GM19240 (cell line): ENCODE data around the gene EME2.
A peak's percentile ranks its signal among the peaks of the same experiment; 100 is the strongest.

ENCODE experiments used
- DNase-seq: peaks from one replicate; pipeline ENCODE4 v3.0.0; 2011; ENCODE audit warnings: low spot score; ENCODE audit not compliant: insufficient read length

EME2 gene

DNA sequence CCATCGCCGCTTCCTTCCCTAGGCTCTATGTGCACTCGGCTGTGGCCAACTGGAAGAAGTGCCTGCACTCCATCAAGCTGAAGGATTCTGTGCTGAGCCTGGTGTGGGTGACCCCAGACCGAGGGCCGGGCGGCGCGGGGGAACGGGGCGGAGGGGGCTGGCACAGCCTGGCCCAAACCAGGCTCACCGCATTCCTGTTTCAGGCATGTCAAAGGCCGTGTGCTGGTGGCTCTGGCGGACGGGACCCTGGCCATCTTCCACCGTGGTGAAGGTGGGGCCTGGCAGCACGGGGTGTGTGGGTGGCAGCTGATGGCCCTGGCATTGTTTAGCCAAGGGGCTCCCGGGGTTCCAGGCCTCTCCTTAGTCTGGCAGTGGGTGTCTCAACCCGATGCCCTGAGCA, 5.9 kb upstream of the EME2 start:
- DNase-seq, result no peak

DNA sequence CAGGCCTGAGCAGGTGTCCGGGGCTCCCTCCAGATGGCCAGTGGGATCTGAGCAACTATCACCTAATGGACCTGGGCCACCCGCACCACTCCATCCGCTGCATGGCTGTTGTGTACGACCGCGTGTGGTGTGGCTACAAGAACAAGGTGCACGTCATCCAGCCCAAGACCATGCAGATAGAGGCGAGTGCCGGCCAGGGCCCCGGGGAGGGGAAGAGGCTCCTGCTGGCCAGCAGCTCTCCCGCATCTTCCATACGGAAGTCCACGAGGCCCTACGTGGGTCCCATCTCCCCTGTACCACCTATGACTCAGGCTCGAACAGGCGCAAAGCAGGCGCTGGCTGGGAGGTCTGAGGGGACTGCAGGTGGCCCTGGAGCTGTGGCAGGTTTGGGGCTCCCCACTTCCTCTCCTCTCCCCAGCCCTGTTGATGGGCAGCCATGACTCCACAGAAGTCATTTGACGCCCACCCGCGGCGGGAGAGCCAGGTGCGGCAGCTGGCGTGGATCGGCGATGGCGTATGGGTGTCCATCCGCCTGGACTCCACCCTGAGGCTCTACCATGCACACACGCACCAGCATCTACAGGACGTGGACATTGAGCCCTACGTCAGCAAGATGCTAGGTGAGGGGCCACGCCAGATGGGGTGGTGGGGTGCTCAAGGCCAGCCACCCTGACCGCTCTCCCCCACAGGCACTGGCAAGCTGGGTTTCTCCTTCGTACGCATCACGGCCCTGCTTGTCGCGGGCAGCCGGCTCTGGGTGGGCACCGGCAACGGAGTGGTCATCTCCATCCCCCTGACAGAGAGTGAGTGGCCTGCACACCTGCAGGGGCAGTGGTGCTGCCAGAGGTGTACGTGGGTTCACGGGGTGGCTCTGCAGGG, 5.3 kb upstream of the EME2 start:
- DNase-seq, result no peak

DNA sequence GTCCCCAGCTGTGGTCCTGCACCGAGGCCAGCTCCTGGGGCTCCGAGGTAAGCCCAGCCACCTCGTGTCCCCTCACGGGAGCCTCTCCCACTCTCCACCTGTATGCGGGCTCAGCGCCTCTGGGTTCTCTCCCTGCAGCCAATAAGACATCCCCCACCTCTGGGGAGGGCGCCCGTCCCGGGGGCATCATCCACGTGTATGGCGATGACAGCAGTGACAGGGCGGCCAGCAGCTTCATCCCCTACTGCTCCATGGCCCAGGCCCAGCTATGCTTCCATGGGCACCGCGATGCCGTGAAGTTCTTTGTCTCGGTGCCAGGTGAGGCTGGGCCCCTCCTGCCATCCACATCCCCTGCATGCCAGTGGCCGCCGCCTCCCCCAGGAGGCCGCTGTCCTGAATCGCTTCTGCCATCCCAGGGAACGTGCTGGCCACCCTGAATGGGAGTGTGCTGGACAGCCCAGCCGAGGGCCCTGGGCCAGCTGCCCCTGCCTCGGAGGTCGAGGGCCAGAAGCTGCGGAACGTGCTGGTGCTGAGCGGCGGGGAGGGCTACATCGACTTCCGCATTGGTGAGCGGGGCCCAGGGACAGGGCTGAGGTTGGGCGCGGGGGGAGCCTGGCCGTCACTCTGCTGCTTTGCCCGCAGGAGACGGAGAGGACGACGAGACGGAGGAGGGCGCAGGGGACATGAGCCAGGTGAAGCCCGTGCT, 4.4 kb upstream of the EME2 start:
- no peak for DNase-seq

DNA sequence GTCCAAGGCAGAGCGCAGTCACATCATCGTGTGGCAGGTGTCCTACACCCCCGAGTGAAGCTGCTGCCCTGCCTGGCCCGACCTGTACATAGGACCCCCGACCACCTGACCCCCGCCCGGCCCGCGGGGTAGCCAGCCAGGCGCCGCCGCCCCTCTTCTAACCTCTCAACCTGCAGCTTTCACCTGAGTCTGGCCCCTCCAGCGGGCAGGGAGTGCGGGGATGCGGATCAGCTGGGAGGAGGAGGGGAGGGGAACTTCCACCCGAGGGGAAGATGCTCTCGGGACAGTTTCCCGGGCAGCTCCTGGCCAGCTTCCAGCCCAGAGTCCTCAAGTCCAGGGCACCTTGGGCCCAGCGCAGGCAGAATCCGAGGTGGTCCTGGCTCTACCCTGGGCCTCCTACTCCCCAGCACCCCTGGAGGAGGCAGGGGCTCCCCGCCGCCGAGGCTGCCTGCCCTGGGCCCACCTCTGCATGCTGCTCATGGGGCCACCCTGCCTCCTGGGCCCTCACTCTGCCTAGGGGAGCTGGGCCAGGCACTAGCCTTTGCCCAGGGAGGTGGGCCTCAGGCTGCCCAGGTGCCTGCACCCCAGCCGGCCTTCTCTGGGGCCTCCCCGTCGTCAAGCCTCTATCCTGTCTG, 3.7 kb upstream of the EME2 start:
- no peak for DNase-seq

DNA sequence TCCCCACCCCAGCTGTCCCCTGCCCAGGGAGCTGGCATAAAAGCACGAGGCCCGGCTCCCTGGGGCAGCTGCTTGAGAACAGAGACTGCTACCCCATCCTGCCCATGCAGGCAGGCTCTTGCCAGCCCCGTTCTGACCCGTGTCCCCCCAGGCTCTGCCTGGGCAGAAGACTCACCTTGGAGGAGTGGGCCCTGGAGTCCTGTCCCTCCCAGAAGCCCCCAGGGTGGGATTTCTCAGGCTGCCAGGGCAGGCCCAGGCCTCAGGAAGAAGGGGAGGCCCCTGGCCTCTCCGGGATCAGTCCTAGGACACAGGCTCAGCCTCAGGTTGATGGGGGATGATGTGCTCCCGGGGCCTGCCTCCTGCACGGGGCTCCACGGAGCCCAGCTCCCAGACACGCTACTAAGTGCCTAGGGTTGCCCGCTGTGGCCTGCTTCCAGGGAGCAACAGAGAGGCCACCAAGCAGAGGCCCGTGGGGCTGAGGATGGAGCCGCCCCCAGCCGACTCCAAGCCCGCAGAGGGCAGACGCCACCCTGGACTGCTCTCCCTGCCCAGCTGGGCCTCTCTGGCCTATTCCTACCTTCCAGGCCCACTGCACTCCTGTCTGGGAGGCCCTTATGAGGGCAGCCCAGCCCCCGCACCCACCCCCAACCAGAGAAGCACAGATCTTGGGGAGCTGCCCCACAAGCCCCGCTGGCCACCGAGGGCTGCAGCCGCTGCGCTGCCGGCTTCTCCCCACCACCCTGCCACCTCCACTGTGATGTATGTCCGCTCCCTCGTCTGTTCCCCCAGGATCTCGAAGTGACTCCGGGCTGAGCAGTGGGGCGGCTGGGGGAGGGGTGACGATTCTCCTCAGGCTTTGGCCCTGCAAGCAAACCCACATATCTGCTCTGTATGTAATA, 3.0 kb upstream of the EME2 start:
- DNase-seq, result no peak

DNA sequence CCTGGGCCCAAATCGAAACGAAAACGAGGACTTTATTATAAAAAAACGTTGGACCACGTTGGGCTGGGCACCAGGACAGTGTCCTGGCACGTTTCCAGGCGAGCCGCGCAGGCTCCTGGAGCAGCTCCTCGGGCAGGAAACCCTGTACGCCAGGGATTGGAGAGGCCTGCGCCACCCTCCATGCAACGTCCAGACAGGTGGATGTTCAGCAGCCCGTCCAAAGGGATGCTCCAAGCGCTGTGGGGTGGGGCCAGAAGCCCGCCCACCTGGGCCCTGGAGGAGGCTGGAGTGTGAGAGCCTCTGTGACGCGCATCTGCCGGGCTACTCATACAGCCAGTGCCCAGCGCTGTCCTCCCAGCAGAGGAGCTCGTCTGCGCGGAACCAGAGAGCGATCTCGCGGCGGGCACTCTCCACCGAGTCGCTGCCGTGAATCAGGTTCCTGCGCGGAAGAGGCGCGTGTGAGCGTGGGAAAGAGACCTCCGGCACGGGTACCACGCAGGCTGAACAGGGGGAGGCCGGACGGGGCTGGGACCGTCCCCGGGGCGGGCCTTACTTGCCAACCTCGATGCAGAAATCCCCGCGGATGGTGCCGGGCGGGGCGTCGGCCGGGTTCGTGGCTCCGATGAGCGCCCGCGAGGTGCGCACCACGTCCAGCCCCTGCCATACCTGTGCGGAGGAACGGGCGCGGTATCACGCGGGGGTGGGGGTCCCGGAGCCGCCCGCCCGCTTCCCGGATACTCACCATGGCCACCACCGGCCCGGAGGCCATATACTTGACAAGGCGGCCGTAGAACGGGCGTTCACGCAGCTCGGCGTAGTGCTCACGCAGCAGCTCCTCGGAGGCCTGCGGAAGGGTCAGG, 2.1 kb upstream of the EME2 start:
- no peak for DNase-seq

DNA sequence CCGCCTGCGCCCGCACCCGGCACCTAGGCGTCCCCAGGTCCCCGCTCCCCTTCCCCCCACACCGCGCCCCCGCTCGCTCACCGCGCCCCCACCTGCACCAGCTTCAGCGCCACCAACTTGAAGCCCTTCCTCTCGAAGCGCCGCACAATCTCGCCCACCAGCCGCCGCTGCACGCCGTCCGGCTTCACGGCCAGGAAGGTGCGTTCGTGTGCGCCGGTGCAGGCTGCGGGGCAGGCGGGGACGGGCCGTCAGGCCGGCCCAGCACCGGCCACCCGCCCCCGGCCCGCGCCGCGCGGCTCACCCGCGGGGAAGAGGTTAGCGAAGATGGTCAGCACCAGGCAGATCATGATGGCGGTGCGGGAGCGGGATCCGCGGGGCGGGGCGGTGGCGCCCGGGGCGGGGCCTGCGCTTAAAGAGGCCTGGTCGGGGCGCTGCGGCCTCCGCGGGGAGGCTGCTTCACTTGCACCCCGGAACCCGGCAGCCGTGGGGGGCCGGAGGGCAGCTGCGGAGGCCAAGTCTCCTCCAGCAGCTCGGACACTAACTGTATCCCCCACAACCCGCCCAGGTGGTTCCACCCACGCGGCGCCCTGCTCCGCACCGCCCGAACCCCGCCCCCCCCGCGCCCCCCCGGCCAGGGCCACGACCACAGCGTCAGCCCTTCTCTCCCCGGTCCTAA, 1.3 kb upstream of the EME2 start, which contains the start of gene NME3:
NME3 (minus strand) TSS at position 356 of the 676 bp plus-strand sequence; CDS start at position 347, 9 bp downstream.
- DNase-seq, result peak; percentile 67

DNA sequence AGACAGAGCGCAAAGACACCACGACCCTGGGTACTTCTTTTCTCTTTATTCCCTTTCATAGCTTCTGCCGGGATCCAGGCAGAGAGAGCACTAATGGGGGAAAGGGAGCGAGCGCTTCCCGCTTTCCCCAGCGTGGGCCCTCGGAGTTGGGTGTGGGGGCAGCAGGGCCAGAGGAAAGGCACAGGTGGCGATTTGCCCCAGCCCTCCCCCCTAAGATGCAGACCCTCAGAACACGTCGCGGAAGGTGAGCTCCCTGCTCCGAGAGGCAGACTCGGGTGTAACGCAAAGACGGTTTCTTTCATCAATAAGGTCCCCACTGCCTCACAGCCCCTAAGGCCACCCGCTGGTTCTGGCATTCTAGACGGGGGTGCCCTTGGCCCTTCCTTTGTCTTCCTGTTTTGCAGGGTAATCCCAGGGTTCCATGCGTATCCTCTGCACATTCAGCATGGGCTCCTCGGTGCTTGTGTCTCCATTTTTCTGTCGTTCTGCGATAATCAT, 697 bp upstream of the EME2 start:
- DNase-seq, result no peak

DNA sequence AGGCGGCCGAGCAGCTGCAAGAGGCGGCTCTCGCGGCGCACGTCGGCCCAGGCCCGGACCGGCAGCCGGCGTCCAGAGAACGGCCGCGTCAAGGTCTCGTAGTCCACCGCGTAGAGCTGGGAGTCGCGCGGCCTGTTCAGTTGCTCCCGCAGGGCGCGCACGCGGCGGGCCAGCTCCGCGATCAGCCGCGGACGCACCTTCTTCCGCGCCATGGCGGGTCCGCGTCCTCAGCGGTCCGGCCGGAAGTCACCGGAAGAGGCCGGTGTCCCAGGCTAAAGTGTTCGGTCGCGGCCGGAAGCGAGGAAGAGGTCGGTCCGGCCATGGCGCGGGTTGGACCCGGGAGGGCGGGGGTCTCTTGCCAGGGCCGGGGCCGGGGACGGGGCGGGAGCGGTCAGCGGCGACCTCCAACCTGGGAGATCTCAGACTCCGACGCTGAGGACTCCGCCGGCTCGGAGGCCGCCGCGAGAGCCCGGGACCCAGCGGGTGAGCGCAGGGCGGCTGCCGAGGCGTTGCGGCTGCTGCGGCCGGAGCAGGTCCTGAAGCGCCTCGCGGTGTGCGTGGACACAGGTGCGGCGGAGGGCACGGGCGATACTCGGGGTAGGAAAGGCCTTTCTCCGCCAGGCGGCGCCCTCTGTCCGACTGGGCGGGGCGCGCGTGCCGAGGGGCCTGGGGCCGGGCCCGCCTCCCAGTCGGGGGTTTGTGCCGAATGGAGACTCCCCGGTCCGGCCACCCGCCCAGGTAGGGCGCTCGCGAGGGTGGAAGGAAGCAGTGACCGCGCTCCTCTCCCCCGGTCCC, 495 bp downstream of the EME2 start, which contains the start of gene MRPS34:
MRPS34 (minus strand) TSS at position 227 of the 795 bp plus-strand sequence; CDS start at position 212, 15 bp downstream.
- peak; percentile 75 for DNase-seq

DNA sequence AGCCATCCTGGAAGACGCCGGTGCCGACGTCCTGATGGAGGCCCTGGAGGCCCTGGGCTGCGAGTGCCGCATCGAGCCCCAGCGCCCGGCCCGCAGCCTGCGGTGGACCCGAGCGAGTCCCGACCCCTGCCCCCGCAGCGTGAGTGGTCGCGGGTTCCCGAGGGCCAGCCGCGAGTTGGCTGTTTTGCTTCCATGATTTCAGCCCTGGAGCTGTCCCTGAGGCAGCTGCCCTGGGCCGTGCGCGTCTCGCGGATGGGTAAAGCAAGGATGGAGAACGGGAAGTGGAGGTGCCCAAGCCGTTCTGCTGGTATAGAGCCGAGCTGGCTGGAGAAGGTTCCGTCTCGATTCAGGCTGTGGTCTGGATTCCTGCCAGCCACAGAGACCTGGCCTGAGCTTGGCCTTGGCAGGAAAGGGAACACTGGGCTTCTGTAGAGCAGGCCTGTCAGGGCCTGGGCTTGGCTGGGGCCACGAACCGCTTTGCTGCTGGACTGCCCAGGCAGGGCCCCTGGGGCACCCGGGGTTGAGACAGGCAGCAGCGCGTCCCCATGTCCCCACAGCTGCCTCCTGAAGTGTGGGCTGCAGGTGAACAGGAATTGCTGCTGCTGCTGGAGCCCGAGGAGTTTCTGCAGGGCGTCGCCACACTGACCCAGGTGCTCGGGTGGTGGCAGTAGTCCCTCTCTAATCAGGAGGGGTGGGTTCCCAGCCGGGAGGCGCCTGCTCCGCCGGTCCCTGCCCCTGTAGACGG, 1.3 kb downstream of the EME2 start:
- DNase-seq, result no peak

DNA sequence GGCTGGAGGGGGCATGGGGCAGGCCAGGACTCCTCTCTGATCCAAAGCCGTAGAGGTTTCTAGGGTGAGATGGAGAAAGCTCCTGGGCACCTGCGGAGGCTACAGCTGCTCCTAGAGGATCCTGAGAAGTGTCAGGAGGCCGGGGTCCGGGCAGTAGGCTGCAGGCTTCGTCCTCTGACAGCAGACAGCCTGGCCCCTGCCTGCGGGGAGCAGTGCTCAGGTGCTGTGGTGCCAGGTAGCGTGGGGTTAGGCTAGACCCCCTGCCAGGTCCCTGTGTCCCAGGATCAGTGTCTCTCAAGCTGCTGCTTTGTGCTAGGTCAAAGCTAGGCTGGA, 1.8 kb downstream of the EME2 start:
- no peak for DNase-seq

DNA sequence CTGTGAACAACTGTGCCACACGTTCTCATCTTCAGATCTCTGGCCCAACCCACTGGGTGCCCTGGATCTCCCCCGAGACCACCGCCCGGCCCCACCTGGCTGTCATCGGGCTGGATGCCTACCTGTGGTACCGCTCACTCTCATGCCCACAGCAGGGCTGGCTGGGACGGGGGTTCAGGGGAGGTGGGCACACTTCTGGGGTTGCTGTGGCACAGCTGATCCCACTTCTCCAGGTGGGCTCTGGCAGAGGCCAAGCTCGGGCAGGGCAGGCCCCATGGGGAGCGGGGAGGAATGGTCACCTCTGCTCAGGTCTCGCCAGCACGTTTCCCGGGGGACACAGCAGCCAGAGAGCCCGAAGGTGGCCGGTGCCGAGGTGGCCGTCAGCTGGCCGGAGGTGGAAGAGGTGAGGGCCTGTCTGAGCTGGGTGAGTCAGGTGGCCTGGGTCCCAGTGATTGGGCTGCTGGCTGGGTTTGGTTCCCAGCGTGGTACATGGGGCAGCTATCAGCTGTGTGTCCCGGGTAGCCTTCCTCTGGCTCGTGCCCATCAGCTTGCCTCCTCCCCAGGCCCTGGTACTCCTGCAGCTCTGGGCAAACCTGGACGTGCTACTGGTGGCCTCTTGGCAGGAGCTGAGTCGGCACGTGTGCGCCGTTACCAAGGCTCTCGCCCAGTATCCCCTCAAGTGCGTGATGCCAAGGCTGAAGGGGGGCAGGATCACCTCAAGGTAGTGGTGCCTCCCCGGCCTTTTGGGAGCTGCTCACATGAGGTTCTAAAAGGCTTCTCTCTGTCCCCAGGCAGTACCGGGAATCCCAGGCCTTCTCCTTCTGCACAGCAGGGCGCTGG, 2.6 kb downstream of the EME2 start:
- no peak for DNase-seq

DNA sequence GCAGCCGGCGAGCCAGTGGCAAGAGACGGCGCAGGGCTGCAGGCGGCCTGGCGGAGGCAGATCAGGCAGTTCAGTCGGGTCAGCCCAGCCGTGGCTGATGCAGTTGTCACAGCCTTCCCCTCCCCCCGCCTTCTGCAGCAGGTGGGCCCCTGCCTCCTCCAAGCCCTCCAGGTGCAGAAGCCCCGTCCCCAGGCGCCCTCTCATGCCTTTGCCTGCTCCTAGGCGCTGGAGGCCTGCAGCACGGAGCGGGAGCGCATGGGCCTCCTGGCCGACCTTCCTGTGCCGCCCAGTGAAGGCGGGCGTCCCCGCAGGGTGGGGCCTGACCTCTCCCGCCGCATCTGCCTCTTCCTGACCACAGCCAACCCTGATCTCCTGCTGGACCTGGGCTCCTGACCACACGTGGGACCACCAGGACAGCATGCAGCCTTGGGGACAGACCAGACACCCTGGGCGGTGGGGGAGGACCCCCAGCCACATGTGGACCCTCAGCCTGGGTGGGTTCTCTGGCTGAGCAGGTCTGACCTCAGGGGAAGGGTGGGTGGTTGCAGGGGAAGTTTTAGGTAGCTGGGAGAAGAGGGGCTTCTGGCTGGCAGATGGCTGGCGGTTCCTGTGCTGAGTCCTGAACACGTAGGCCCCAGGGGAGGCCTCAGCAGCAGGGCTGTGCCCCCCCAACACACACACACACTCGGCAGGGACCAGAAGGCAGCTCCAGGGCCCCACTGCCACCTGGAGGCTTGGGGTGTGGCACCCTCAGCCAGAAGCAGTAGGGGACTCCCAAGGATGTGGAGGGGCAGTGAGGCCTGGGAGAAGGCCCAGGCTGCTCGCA, 3.4 kb downstream of the EME2 start:
- DNase-seq, result no peak

DNA sequence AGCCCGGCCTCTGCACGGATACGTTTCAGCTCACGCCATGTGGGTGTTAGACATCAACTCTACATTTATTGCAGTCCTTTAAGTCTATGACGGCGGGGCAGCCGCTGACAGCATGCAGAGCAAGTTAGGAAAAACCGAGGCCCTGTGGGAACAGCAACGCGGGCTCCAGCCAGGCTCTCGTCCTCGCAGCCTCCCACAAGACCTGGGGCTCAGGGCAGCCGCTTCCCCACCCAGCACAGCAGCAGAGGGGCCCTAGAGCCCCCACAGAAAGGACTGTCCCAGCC, 4.0 kb downstream of the EME2 start:
- DNase-seq, result no peak

DNA sequence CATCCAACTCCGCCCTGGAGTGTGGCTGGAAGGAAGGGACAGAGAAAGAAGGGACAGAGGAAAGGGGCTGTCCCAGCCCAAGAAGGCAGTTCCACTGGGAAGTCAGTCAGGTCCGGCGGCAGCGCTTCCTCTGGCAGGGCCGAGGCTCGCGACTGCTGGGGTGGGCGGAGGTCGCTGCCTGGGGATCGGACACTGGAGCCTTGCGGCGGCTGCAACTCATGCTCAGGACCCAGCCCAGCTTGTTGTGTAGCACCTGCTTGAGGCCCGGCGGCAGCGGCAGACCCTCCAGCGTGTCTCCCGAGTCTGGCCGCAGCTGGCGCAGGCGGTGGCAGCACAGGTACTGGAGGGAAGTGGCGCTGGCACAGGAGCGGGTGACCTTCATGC, 4.4 kb downstream of the EME2 start:
- no peak for DNase-seq
